Osteoblast (primary cell): Measurements from ENCODE around the gene DECR2. TPM values are rescaled to one million over a fixed set of nuclear protein-coding genes. Genes with fewer than 3 reads are reported as not detected.

ENCODE experiments used
- DNase-seq: peaks from one replicate; pipeline ENCODE4 v3.0.0; 2011; ENCODE audit warnings: low spot score, mixed read lengths; ENCODE audit not compliant: insufficient read length; ENCODE audit errors: missing footprints
- H2AFZ ChIP-seq: 2 replicates; pipeline ENCODE4 v1.6.0; 2011; ENCODE audit warnings: mild to moderate bottlenecking, low read length
- H3K27ac ChIP-seq: 2 replicates; pipeline ENCODE4 v1.5.1; 2011; ENCODE audit warnings: mild to moderate bottlenecking, low read depth, low read length, moderate library complexity
- H3K27me3 ChIP-seq: 2 replicates; pipeline ENCODE4 v1.6.0; 2012; ENCODE audit warnings: mild to moderate bottlenecking, control low read depth, inconsistent platforms, low read length, moderate library complexity; ENCODE audit not compliant: insufficient read depth
- H3K36me3 ChIP-seq: 2 replicates; pipeline ENCODE4 v1.5.1; 2011; ENCODE audit warnings: mild to moderate bottlenecking, low read length, control low read depth, moderate library complexity; ENCODE audit not compliant: insufficient read depth
- H3K4me1 ChIP-seq: 2 replicates; pipeline ENCODE4 v1.5.1; 2011; ENCODE audit warnings: mild to moderate bottlenecking, low read length, control low read depth, moderate library complexity; ENCODE audit not compliant: insufficient read depth
- H3K4me2 ChIP-seq: 2 replicates; pipeline ENCODE4 v1.6.0; 2011; ENCODE audit warnings: mild to moderate bottlenecking, low read length; ENCODE audit not compliant: insufficient read depth
- H3K4me3 ChIP-seq: fragments of 200-600 bp; sonication (generic); 3 replicates; pipeline ENCODE4 v1.5.1; 2012; ENCODE audit warnings: mild to moderate bottlenecking, low read length, inconsistent platforms; ENCODE audit not compliant: insufficient read depth
- H3K79me2 ChIP-seq: 2 replicates; pipeline ENCODE4 v1.6.0; 2012; ENCODE audit warnings: mild to moderate bottlenecking, low read length, control low read depth, inconsistent platforms; ENCODE audit not compliant: insufficient read depth
- H3K9me3 ChIP-seq: 2 replicates; pipeline ENCODE4 v1.5.1; 2011; ENCODE audit warnings: low read depth, low read length, control low read depth
- H4K20me1 ChIP-seq: 2 replicates; pipeline ENCODE4 v1.6.0; 2012; ENCODE audit warnings: mild to moderate bottlenecking, low read length, control low read depth; ENCODE audit not compliant: insufficient read depth
- total RNA-seq: library from RNA; depleted of rRNA; stranded (reverse); fragments of >200 nt; gene quantifications from 2 replicates; pipeline ENCODE4 v1.2.3, GENCODE V29; 2012
- TF ChIP-seq, protein P1 (sequence below): IDR thresholded peaks from 2 replicates; pipeline ENCODE4 v1.5.1; 2011; ENCODE audit warnings: mild to moderate bottlenecking, low read depth, low read length, moderate library complexity; ENCODE audit errors: extremely low read depth

Gene DECR2, protein sequence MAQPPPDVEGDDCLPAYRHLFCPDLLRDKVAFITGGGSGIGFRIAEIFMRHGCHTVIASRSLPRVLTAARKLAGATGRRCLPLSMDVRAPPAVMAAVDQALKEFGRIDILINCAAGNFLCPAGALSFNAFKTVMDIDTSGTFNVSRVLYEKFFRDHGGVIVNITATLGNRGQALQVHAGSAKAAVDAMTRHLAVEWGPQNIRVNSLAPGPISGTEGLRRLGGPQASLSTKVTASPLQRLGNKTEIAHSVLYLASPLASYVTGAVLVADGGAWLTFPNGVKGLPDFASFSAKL
- 18.1 and 24.5 TPM in 2 replicates for total RNA-seq

- peaks cover 6% of the 10 kb centered on the region for H3K36me3 ChIP-seq
- H2AFZ ChIP-seq, result peak within 1 kb of the TSS; percentile 80
- peak within 1 kb of the TSS; percentile 90 for H3K4me3 ChIP-seq
- peaks cover 7% of the 10 kb centered on the region for H4K20me1 ChIP-seq
- TF ChIP-seq, protein P1, sequence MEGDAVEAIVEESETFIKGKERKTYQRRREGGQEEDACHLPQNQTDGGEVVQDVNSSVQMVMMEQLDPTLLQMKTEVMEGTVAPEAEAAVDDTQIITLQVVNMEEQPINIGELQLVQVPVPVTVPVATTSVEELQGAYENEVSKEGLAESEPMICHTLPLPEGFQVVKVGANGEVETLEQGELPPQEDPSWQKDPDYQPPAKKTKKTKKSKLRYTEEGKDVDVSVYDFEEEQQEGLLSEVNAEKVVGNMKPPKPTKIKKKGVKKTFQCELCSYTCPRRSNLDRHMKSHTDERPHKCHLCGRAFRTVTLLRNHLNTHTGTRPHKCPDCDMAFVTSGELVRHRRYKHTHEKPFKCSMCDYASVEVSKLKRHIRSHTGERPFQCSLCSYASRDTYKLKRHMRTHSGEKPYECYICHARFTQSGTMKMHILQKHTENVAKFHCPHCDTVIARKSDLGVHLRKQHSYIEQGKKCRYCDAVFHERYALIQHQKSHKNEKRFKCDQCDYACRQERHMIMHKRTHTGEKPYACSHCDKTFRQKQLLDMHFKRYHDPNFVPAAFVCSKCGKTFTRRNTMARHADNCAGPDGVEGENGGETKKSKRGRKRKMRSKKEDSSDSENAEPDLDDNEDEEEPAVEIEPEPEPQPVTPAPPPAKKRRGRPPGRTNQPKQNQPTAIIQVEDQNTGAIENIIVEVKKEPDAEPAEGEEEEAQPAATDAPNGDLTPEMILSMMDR, result peak; percentile 31
- no peaks in the 10 kb centered on the region for H3K9me3 ChIP-seq
- peak; percentile 100 for DNase-seq
- peaks cover 19% of the 10 kb centered on the region for H3K79me2 ChIP-seq
- H3K27ac ChIP-seq, result peak within 1 kb of the TSS; percentile 70
- H3K4me2 ChIP-seq, result peak within 1 kb of the TSS; percentile 81
- no peaks in the 10 kb centered on the region for H3K27me3 ChIP-seq
- H3K4me1 ChIP-seq, result peaks cover 9% of the 10 kb centered on the region
These were observed at the start of gene DECR2 for GRCh38 chr16:401468-402348. DECR2 (plus strand) TSS chr16:401885; CDS start chr16:401964, 79 bp downstream.

DNA sequence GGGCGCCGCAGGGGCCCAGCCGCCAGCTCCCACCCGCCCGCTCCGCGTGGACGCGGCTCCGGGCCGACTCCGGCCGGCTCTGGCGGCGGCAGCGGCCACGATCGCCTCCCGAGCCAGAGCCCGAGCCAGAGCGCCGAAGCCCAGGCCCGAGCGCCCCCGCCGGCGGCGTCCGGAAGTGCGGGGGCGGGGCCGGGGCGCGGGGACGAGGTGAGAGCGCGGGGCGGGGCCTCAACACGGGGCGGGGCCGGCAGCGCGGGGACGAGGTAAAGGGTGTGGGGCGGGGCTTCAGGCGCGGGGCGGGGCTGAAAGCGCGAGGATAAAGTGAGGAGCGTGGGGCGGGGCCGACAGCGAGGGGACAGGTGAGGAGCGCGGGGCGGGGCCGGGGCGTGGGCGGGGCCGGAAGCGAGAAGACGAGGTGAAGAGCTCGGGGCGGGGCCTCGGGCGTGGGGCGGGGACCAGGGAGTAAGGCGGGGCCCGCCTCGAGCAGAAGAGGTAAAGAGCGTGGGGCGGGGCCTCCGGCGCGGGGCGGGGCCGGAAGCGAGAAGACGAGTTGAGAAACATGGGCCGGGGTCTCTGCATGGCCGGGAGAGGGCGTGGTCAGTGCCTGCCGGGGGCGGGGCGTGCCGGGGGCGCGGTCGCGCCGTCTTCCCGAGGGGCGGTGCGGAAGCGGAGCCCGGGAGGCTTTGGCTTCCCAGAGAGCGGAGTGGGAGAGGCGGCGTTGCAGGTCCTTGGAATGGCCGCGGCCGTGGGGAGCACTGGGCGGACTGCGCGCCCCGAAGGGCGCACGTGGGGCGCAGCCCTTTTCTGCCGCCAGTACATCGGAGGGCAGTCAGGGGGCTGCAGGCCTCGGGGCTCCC, 48.9 kb upstream of the DECR2 start, which contains the start of gene AXIN1:
Gene AXIN1, minus strand, starts transcription at position 177 of the 857 bp plus-strand sequence. CDS start 5,698 bp downstream, outside the sequence.
- Histone ChIP-seq H3K36me3 (peaks cover 3% of the 10 kb centered on the region), H3K9me3 (no peaks in the 10 kb centered on the region), H3K79me2 (peaks cover 36% of the 10 kb centered on the region), H2AFZ (peak within 1 kb of the TSS; percentile 72), H3K4me2 (peak within 1 kb of the TSS; percentile 86), H3K4me1 (no peaks in the 10 kb centered on the region), H4K20me1 (peaks cover 21% of the 10 kb centered on the region), H3K27me3 (no peaks in the 10 kb centered on the region), H3K4me3 (peak within 1 kb of the TSS; percentile 81), H3K27ac (no peak within 1 kb of the TSS)
- TF ChIP-seq, protein P1, result peak; percentile 12
- peak; percentile 100 for DNase-seq

- TF ChIP-seq, protein P1, result no peak
- H3K4me1 ChIP-seq, result no peaks in the 10 kb centered on the region
- H3K27me3 ChIP-seq, result no peaks in the 10 kb centered on the region
- H3K9me3 ChIP-seq, result no peaks in the 10 kb centered on the region
- no peak overlapping the region for H3K27ac ChIP-seq
- H3K36me3 ChIP-seq, result peaks cover 3% of the 10 kb centered on the region
- peaks cover 12% of the 10 kb centered on the region for H4K20me1 ChIP-seq
- peaks cover 27% of the 10 kb centered on the region for H3K79me2 ChIP-seq
- peak overlapping the region; percentile 56 for H2AFZ ChIP-seq
- peak overlapping the region; percentile 63 for H3K4me2 ChIP-seq
- H3K4me3 ChIP-seq, result peak overlapping the region; percentile 59
- DNase-seq, result peak; percentile 90
These were observed 48.0 kb upstream of the DECR2 start for GRCh38 chr16:353404-354290.
